Stimulated activated CD8-positive, alpha-beta memory T cell treated with anti-CD3 and anti-CD28 coated beads, Interleukin-12 subunit alpha, Interleukin-12 subunit beta, amount 100 ng/mL, for 24 hours (primary cell): ENCODE measurements around the gene SEMA6A.

Experiments used
- DNase-seq: peaks from one replicate; pipeline ENCODE4 v3.0.0-alpha.2; 2020; ENCODE audit errors: extremely low read depth

SEMA6A gene

GRCh38 chr5:116574367-116575325 is at the start of gene SEMA6A:
TSS of gene SEMA6A (minus strand) at chr5:116574823. CDS start at chr5:116504944, 69,879 bp downstream.
- DNase-seq, result peak; percentile 8

GRCh38 chr5:116622375-116623050 is 47.9 kb upstream of the SEMA6A start:
- no peak for DNase-seq

- no peak for DNase-seq
Measured at GRCh38 chr5:116621599-116621998, 47.0 kb upstream of the SEMA6A start.

- no peak for DNase-seq
Measured at GRCh38 chr5:116616876-116617275, 42.3 kb upstream of the SEMA6A start.

GRCh38 chr5:116614603-116614920 is 39.9 kb upstream of the SEMA6A start:
- DNase-seq, result no peak

GRCh38 chr5:116613445-116613844 is 38.8 kb upstream of the SEMA6A start:
- no peak for DNase-seq

- no peak for DNase-seq
Measured at GRCh38 chr5:116612431-116612830, 37.8 kb upstream of the SEMA6A start.

- DNase-seq, result no peak
Measured at GRCh38 chr5:116605310-116606070, 30.9 kb upstream of the SEMA6A start.

GRCh38 chr5:116604805-116605204 is 30.2 kb upstream of the SEMA6A start:
- no peak for DNase-seq

- no peak for DNase-seq
Measured at GRCh38 chr5:116600876-116601275, 26.3 kb upstream of the SEMA6A start.

- no peak for DNase-seq
Measured at GRCh38 chr5:116598911-116599310, 24.3 kb upstream of the SEMA6A start.

- no peak for DNase-seq
Measured at GRCh38 chr5:116595498-116595897, 20.9 kb upstream of the SEMA6A start.

- DNase-seq, result no peak
Measured at GRCh38 chr5:116593340-116593739, 18.7 kb upstream of the SEMA6A start.

GRCh38 chr5:116585227-116585626 is 10.6 kb upstream of the SEMA6A start:
- no peak for DNase-seq

- no peak for DNase-seq
Measured at GRCh38 chr5:116583862-116584222, 9.2 kb upstream of the SEMA6A start.

- DNase-seq, result no peak
Measured at GRCh38 chr5:116583085-116583861, 8.7 kb upstream of the SEMA6A start.

GRCh38 chr5:116581910-116582309 is 7.3 kb upstream of the SEMA6A start:
- DNase-seq, result no peak

- no peak for DNase-seq
Measured at GRCh38 chr5:116579144-116579543, 4.5 kb upstream of the SEMA6A start.

- no peak for DNase-seq
Measured at GRCh38 chr5:116578676-116579075, 4.1 kb upstream of the SEMA6A start.

- no peak for DNase-seq
Measured at GRCh38 chr5:116577064-116577788, 2.6 kb upstream of the SEMA6A start.
